ENCODE measurements around the gene ZNF714.
"Not testable (repeated sequence)": the region's sequence is repeated elsewhere in the genome, so short reads cannot be mapped to it uniquely, and the experiment has no call there.

Gene ZNF714

GRCh38 chr19:21133633-21134032 is 51.6 kb downstream of the ZNF714 start:
- DNase-seq: no peak

- no peak for DNase-seq
Observed at GRCh38 chr19:21134934-21135366, 52.9 kb downstream of the ZNF714 start.

- DNase-seq: no peak
Observed at GRCh38 chr19:21135433-21135832, 53.4 kb downstream of the ZNF714 start.

GRCh38 chr19:21138130-21138529 is 56.1 kb downstream of the ZNF714 start:
- no peak for DNase-seq

- not testable (repeated sequence) for DNase-seq
Observed at GRCh38 chr19:21141006-21141405, 59.0 kb downstream of the ZNF714 start.

DNA sequence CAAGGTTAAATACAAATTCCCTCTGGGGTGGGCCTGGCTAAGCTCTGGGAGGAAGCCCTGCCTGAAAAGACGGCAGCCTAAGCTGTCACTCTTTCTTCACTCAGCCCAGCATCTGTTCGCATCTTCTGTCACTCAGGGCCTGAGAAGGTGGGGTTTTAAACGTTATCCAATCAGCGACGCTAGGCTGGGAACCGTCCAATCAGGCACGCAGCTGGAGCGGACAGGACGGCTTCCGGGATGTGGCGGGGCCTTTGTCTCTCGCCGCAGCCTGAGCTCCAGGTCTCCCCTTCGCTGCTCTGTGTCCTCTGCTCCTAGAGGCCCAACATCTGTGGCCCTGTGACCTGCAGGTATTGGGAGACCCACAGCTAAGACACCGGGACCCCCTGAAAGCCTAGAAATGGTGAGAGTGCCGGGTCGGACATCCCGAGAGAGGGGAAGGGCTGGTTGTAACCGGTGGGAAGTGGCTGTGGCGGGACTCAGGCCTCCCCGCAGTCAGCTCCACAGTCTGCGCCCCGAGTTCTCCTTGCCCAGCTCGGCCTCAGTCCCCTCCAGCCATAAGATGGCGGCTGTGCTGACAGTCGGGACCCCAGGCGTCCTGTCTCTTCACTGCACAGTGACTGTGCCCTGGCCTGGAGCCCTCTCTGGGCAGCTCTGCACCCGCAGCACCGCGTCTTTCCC is 59.9 kb downstream of the ZNF714 start, which contains the start of gene ZNF431:
ZNF431 (plus strand) TSS at position 254 of the 678 bp plus-strand sequence; CDS start at position 398, 144 bp downstream.
- DNase-seq: peak; percentile 93

GRCh38 chr19:21143428-21143827 is 61.4 kb downstream of the ZNF714 start:
- DNase-seq: no peak

DNA sequence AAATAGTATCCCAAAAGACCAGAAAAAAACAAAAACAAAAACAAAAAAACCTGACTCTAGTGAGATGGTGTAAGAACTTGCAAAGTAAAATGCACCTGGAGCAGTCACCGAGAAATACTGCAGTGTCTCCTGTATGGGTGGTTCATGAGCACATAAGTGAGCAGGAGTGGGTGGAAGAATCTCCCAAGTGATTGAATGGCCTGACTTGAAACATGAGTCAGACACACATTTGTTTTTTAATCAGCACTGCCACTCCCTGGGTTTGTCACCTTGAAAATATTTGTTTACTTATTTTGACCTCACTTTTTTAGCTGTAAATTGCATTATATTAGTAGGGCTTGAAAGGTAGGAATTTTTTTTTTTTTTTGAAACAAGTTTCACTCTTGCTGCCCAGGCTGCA is 61.9 kb downstream of the ZNF714 start:
- DNase-seq: no peak

- DNase-seq: no peak
Observed at GRCh38 chr19:21147540-21147939, 65.5 kb downstream of the ZNF714 start.

DNA sequence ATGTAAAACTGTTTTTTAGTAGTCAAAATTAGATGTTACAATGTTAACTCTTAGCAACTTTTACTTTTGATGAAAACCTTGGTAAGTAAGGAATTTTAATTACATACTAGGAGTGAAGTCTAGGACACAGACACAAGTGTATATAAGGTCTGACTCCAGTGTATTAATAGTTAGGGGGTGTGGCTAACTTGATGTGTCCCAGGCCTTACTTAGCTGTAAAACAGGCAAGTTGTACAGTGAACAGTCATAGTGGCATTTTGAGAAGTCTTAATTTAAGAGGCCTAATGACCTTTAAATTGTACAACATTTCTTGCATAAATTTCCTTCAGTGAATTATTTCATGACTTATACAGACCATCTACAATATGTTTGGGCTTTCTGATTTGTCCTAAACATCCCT is 66.7 kb downstream of the ZNF714 start:
- no peak for DNase-seq

DNA sequence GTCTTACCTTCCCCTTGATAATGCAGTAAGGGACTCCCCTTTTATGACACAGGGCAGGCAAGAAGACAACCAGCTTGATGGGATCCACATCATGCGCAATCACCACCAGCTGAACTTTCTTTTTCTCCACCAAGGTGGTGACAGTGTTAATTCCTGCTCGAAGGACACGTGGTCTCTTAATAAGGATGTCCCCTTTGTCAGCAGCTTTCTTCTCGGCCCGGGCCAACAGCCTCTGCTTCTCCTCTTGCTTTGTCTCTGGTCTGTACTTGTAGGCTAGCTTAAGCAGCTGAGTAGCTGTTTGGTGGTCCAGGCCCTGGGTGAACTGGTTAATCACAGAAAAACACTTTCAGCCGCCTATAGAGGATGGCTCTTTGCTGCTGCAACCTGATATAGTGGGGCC is 67.9 kb downstream of the ZNF714 start:
- DNase-seq: no peak

DNA sequence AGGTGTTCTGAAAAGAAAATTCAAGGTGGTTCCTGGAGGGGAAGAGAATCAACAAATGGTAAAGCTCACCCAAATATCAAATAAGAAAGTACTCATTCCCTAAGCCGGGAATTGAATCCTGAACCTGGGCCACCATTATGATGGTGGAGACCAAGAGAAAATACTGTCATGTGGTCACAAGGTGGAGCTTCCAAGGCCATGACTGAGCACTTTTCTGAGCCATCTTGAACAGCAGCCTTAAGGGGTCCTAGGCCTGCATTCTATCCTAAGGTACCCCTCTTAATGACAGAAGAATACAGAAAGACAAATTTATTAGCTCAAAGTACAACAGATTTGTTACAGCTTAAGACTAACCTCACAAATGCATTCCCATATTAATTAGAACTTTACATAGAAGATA is 69.5 kb downstream of the ZNF714 start:
- DNase-seq: no peak

DNA sequence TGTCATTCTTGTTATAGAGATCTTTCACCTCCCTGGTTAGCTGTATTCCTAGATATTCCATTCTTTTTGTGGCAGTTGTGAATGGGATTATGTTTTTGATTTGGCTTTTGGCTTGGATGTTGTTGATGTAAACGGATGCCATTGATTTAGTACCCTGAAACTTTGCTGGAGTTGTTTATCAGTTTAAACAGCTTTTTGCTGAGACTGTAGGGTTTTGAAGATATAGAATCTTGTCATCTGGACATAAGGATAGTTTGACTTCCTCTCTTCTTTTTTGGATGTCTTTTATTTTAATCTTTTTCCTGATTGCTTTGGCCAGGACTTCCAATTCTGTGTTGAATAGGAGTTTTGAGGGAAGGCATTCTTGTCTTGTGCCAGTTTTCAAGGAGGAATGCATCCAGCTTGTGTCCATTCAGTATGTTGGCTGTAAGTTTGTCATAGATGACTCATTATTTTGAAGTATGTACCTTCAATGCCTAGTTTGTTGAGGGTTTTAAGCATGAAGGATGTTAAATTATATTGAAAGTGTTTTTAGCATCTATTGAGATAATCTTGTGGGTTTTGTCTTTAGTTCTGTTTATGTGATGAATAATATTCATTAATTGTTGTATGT is 76.6 kb downstream of the ZNF714 start:
- no peak for DNase-seq

DNA sequence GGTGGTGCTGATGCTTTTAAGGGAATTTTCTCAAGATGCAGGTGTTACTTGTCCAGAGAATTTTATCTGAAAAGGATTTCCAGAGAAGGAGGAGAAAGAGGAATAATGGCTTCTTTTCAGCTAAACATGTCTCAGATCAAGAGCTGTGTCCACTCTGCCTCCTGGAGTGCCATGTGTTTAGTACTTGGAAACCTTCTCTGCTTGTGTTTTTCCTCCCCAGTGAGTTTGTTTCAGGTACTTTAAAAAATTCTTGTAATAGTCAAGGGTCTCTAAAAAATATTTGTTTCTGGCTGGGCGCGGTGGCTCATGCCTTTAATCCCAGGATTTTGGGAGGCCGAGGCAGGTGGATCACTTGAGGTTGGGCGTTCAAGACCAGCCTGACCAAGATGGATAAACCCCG is 82.5 kb downstream of the ZNF714 start:
- no peak for DNase-seq

GRCh38 chr19:21166436-21166835 is 84.4 kb downstream of the ZNF714 start:
- no peak for DNase-seq
